ENCODE data around the gene ARG2. TPM values are rescaled to one million over a fixed set of nuclear protein-coding genes. Genes with fewer than 3 reads are reported as not detected.

The ARG2 gene
- total RNA-seq, 1 donor from 2014 or later = 113 TPM

GRCh38 chr14:67573228-67574010, 46.3 kb upstream of the ARG2 start:
- TF ChIP-seq CTCF (IDR thresholded peaks at IDR 0.05; ENCODE audit: insufficient read depth, low read length, severe bottlenecking) = no peak
- DNase-seq (ENCODE audit: low read depth) (no peak), FAIRE-seq (no peak)
- Histone ChIP-seq H3K4me3 (ENCODE audit: low read depth, low read length) (no peak overlapping the region), H3K36me3 (ENCODE audit: control insufficient read depth, insufficient read depth, low read length) (no peaks in the 10 kb centered on the region), H3K27me3 (ENCODE audit: control insufficient read depth, insufficient read depth, low read length) (no peaks in the 10 kb centered on the region)

GRCh38 chr14:67574156-67574555, 45.6 kb upstream of the ARG2 start:
- no peak overlapping the region for H3K4me3 ChIP-seq (ENCODE audit: low read depth, low read length)
- no peak for DNase-seq (ENCODE audit: low read depth)
- no peak for TF ChIP-seq CTCF (IDR thresholded peaks at IDR 0.05; ENCODE audit: insufficient read depth, low read length, severe bottlenecking)
- H3K36me3 ChIP-seq (ENCODE audit: control insufficient read depth, insufficient read depth, low read length) = no peaks in the 10 kb centered on the region
- FAIRE-seq = no peak
- H3K27me3 ChIP-seq (ENCODE audit: control insufficient read depth, insufficient read depth, low read length) = no peaks in the 10 kb centered on the region

GRCh38 chr14:67574806-67575205, 44.9 kb upstream of the ARG2 start:
- Histone ChIP-seq H3K27me3 (ENCODE audit: control insufficient read depth, insufficient read depth, low read length) (no peaks in the 10 kb centered on the region), H3K4me3 (ENCODE audit: low read depth, low read length) (no peak overlapping the region), H3K36me3 (ENCODE audit: control insufficient read depth, insufficient read depth, low read length) (no peaks in the 10 kb centered on the region)
- DNase-seq (ENCODE audit: low read depth) = no peak
- FAIRE-seq = no peak
- TF ChIP-seq CTCF (IDR thresholded peaks at IDR 0.05; ENCODE audit: insufficient read depth, low read length, severe bottlenecking) = no peak

- peak; percentile 66 for FAIRE-seq
- Histone ChIP-seq H3K4me3 (ENCODE audit: low read depth, low read length) (no peak overlapping the region), H3K36me3 (ENCODE audit: control insufficient read depth, insufficient read depth, low read length) (no peaks in the 10 kb centered on the region), H3K27me3 (ENCODE audit: control insufficient read depth, insufficient read depth, low read length) (no peaks in the 10 kb centered on the region)
- peak; percentile 0 for TF ChIP-seq CTCF (IDR thresholded peaks at IDR 0.05; ENCODE audit: insufficient read depth, low read length, severe bottlenecking)
- peak; percentile 59 for DNase-seq (ENCODE audit: low read depth)
These were observed 44.0 kb upstream of the ARG2 start for GRCh38 chr14:67575684-67576083.

- DNase-seq (ENCODE audit: low read depth) (no peak), FAIRE-seq (no peak)
- no peaks in the 10 kb centered on the region for H3K36me3 ChIP-seq (ENCODE audit: control insufficient read depth, insufficient read depth, low read length)
- H3K4me3 ChIP-seq (ENCODE audit: low read depth, low read length) = no peak overlapping the region
- no peak for TF ChIP-seq CTCF (IDR thresholded peaks at IDR 0.05; ENCODE audit: insufficient read depth, low read length, severe bottlenecking)
- H3K27me3 ChIP-seq (ENCODE audit: control insufficient read depth, insufficient read depth, low read length) = no peaks in the 10 kb centered on the region
These were observed 43.3 kb upstream of the ARG2 start for GRCh38 chr14:67576216-67576955.
